Prostate gland (tissue), 2 donors: Measurements from ENCODE around the gene RGPD4. TPM values are rescaled to one million over a fixed set of nuclear protein-coding genes. Genes with fewer than 3 reads are reported as not detected.
"Not testable (repeated sequence)": the region's sequence is repeated elsewhere in the genome, so short reads cannot be mapped to it uniquely, and the experiment has no call there.

Experiments
- DNase-seq: peaks from one replicate; pipeline ENCODE4 v3.0.0-alpha.2; 2019; ENCODE audit warnings: low spot score
- H3K27ac ChIP-seq, 2 donors: fragments of 200-600 bp; sonication (generic); 2 replicates each; pipeline ENCODE4 v1.5.1; 2017 to 2019
- H3K27me3 ChIP-seq: fragments of 200-600 bp; sonication (generic); replicated peaks from 2 replicates; pipeline ENCODE4 v1.5.1; 2019; ENCODE audit not compliant: insufficient read depth
- H3K36me3 ChIP-seq, 2 donors: fragments of 200-600 bp; sonication (generic); 1 replicate in 1 of 2; 2 replicates in 1 of 2; pipeline versions ENCODE4 v1.5.1 to v1.8.1; 2017 to 2019
- H3K4me1 ChIP-seq: fragments of 200-600 bp; sonication (generic); replicated peaks from 2 replicates; pipeline ENCODE4 v1.5.1; 2019
- H3K4me3 ChIP-seq, 2 donors: fragments of 200-600 bp; sonication (generic); 2 replicates each; pipeline ENCODE4 v1.5.1; 2017 to 2019
- H3K9me3 ChIP-seq: fragments of 200-600 bp; sonication (generic); 2 replicates; pipeline ENCODE4 v1.5.1; 2017
- POLR2A ChIP-seq: fragments of 450-650 bp; IDR thresholded peaks from one replicate; pipeline ENCODE4 v1.6.1; 2016; ENCODE audit warnings: antibody characterized with exemption, mild to moderate bottlenecking
- POLR2AphosphoS5 ChIP-seq: sonication (generic); formaldehyde crosslinking; IDR thresholded peaks from one replicate; pipeline ENCODE4 v1.6.1; 2017; ENCODE audit warnings: antibody characterized with exemption
- WGBS: methylation state at CpG from one replicate; pipeline ENCODE4 v1.1.5; 2018; 5-methylcytosine and 5-hydroxymethylcytosine counted together
- intact Hi-C: fragments of 100-400 bp; cut with DNase I; formaldehyde crosslinking; loops from one replicate; pipeline ENCODE4 v1.14.2; 2022
- total RNA-seq, 2 donors: library from RNA; depleted of rRNA; stranded (reverse); fragments of >200 nt; gene quantifications; one replicate each; pipeline ENCODE4 v1.1.0, GENCODE V29; 2016
- TF ChIP-seq, protein P1 (sequence below), 4 experiments: fragments of 200-600 bp in 2 of 4; fragments of 450-650 bp in 2 of 4; sonication (generic) in 2 of 4; IDR thresholded peaks; 1 replicate in 3 of 4; 2 replicates in 1 of 4; pipeline ENCODE4 v1.5.1; 2016 to 2019; ENCODE audit warnings: antibody characterized with exemption in 4 of 4, mild to moderate bottlenecking in 2 of 4, moderate library complexity in 2 of 4

Gene RGPD4
- total RNA-seq, 2 donors from 2014 or later: 0.17 TPM; not detected in 1

DNA sequence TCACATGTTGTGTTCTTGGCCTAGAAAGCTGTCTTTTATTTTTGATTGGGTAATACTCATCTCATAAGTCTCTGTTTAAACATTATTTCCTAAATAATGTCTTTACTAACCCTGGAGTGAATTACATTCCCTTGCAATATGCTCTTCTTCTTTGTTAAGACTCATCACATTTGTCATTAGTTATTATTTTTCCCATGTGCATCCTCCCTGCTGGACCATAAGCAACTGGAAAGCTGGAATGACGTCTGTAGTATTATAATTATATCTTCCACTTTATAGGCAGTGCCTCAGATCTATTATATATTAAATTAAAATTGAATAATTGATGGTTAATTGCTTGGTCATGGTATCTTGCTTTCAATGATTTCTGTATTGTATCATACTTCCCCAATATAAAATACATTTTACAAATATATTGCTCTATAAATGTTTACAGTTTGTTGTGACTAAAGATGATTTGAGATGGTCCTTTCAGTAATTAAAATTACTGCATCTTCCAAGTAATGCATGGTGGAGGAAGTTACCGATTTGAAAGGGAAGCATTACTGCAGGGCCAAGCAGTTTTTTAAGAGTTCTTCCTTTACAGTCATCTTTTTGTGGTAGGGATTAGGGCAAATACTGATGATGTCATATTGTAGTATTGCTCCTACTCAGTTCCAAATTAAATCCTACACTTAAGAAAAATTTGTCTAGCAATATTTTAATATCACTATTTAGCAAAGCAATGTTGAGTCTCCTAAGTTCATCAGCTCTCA is 2.1 kb upstream of the RGPD4 start:
- Histone ChIP-seq H3K4me3 (no peak overlapping the region), H3K27ac (no peak overlapping the region), H3K36me3 (no peaks in the 10 kb centered on the region), H3K4me1 (no peaks in the 10 kb centered on the region), H3K27me3 (no peaks in the 10 kb centered on the region), H3K9me3 (no peaks in the 10 kb centered on the region)
- no peak for DNase-seq
- 79% methylated on average over 2 of the region's 2 CpGs for WGBS
- TF ChIP-seq POLR2AphosphoS5 (no peak), POLR2A (no peak)
- TF ChIP-seq, protein P1, sequence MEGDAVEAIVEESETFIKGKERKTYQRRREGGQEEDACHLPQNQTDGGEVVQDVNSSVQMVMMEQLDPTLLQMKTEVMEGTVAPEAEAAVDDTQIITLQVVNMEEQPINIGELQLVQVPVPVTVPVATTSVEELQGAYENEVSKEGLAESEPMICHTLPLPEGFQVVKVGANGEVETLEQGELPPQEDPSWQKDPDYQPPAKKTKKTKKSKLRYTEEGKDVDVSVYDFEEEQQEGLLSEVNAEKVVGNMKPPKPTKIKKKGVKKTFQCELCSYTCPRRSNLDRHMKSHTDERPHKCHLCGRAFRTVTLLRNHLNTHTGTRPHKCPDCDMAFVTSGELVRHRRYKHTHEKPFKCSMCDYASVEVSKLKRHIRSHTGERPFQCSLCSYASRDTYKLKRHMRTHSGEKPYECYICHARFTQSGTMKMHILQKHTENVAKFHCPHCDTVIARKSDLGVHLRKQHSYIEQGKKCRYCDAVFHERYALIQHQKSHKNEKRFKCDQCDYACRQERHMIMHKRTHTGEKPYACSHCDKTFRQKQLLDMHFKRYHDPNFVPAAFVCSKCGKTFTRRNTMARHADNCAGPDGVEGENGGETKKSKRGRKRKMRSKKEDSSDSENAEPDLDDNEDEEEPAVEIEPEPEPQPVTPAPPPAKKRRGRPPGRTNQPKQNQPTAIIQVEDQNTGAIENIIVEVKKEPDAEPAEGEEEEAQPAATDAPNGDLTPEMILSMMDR (IDR thresholded peaks at IDR 0.05): no peak
- intact Hi-C loops: no loop called here

DNA sequence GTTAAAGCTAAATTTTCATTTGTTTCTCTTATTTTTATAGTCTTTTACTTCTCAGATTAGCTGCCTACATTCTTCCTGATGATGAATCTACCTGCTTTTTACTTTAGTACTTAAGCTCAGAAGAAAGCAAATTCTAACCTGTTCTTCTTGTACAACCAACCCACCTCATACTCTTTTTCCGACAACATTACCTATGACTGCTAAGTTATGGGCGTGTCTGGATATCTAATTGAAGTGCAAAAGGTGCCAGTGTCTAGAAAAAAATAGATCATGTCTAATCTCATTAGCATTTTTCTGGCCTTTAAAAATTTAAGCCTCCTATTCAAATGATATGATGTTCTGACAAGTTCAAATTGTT is 1.5 kb upstream of the RGPD4 start:
- intact Hi-C loops: no loop called here

DNA sequence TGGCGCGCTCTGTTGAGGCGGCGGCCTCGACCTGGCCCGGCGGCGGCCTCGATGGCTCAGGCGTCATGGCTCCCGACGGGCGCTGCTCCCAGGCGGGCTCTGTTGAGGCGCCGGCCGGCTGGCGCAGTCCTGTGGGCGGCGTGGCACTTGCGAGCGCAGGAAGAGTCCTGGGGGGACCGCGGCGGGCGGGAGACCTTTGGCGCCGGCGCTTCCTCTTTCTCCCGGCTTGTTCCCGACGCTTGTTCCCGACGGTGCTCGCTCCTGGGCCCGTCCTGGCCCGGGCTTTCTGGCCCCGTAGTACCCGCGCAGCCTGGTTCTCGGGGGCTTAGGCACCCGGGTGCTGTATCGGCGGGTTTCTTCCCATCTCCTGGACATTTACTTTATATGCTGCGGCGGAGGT is 2.8 kb downstream of the RGPD4 start:
- H3K27ac ChIP-seq, H3K4me3 ChIP-seq, intact Hi-C loops, H3K27me3 ChIP-seq, H3K4me1 ChIP-seq, H3K9me3 ChIP-seq, DNase-seq, H3K36me3 ChIP-seq: not testable (repeated sequence)
- 98% methylated on average over 15 of the region's 46 CpGs for WGBS

More for the DNA sequence above, 1.5 kb upstream of the RGPD4 start:
- Histone ChIP-seq H3K36me3 (no peaks in the 10 kb centered on the region), H3K4me3 (no peak overlapping the region), H3K4me1 (no peaks in the 10 kb centered on the region), H3K27ac (no peak overlapping the region), H3K9me3 (no peaks in the 10 kb centered on the region), H3K27me3 (no peaks in the 10 kb centered on the region)
- DNase-seq: no peak
- TF ChIP-seq, protein P1 (IDR thresholded peaks at IDR 0.05): no peak
- TF ChIP-seq POLR2A (no peak), POLR2AphosphoS5 (no peak)
- WGBS: 93% methylated on average over 2 of the region's 2 CpGs

DNA sequence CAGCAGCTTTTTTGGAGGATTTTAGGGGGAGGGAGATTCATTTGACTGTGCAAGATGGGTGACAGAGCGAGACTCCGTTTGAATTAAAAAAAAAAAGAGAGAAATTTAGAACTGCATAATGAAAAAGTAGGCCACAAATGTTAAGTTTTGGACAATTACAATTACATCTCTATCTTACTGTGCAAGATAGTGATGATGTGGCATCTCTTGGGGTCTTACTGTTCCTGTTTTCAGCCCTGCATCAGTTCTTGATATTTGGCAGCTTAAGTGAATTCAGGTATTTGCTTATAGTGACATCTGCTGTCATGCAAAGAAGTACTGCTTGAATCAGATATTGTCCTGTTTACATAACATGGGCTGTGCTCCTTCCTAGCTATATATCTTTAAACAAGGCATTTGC is 6.5 kb downstream of the RGPD4 start:
- not testable (repeated sequence) for H3K4me3 ChIP-seq
- 92% methylated on average over 2 of the region's 2 CpGs for WGBS

DNA sequence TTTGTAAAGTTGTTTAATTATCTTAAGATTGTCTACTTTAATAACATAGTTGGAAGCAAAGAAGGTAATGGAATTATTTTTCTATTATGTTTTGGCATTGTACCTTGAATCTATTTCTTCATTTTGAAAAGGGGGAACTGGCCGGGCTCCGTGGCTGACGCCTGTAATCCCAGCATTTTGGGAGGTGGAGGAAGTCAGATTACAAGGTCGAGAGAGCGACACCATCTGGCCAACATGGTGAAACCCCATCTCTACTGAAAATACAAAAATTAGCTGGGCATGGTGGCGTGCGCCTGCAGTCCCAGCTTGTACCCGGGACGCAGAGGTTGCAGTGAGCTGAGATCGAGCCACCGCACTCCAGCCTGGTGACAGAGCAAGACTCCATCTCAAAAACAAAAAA is 6.9 kb downstream of the RGPD4 start:
- H3K27me3 ChIP-seq, H3K9me3 ChIP-seq, H3K27ac ChIP-seq, DNase-seq, intact Hi-C loops, H3K4me3 ChIP-seq, H3K4me1 ChIP-seq, H3K36me3 ChIP-seq: not testable (repeated sequence)
- WGBS: 17% methylated on average over 5 of the region's 11 CpGs

More for the DNA sequence above, 6.5 kb downstream of the RGPD4 start:
- DNase-seq, H3K27ac ChIP-seq, intact Hi-C loops, H3K27me3 ChIP-seq, H3K36me3 ChIP-seq, H3K9me3 ChIP-seq, H3K4me1 ChIP-seq: not testable (repeated sequence)

DNA sequence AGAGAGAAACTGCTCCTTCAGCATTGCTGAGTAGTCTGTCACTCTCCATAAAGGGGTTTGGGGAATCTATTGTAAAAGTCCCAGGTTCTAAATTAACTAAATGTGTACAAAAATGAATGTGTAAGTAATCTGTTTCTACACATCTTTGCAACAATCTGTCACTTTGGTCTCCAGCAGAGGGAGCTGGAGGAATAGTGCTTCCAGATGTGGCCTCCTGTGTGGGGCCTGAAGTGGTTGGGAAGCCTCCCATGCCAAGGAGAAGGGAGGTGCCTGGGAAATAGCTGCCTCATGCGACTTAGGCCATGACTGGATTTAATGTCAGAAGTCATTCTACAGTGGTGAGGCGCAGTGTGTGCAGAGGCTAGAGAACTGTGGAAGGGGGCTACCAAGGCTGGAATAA is 89.4 kb downstream of the RGPD4 start:
- intact Hi-C loops, H3K4me1 ChIP-seq, H3K27ac ChIP-seq, H3K4me3 ChIP-seq, H3K36me3 ChIP-seq, H3K9me3 ChIP-seq, H3K27me3 ChIP-seq, DNase-seq: not testable (repeated sequence)
- 100% methylated on average over 1 of the region's 2 CpGs for WGBS

DNA sequence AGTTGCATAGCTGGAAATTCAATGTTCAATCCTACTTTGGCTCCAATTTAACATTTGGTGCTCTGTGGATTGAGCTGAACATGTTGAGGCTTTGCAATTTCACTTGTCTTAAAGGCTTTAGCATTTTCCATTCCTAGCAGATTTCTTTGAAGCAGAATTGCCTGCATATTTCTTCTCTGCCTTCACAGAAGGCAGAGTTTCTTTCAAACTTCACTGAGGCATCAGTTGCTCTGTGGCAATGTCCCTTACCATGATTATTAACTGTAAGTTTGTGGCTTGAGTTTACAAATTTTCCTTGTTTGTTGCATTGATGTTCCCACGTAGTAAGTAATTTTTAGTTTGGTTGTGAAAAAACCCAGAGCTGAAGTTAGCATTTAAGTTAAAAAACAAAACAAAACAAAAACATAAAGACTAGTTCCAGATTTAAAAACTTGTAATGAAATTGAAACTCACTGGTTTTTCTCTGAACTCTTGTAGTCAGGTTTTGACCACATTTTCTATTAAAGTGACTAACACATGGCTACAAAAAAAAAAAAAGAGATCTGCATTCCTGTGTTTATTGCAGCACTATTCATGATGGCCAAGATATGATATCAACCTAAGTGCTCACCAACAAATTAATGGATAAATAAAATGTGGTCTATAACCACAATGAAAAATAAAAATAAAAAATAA is 90.1 kb downstream of the RGPD4 start:
- intact Hi-C loops, H3K27me3 ChIP-seq, H3K36me3 ChIP-seq, H3K27ac ChIP-seq, H3K4me3 ChIP-seq, H3K9me3 ChIP-seq, H3K4me1 ChIP-seq, DNase-seq: not testable (repeated sequence)
- 81% methylated on average over 1 of the region's 1 CpG for WGBS
